Upper lobe of left lung (tissue), 6 donors: ENCODE measurements around the gene MMD2. TPM values are rescaled to one million over a fixed set of nuclear protein-coding genes. Genes with fewer than 3 reads are reported as not detected.
A peak's percentile ranks its signal among the peaks of the same experiment; 100 is the strongest.

ENCODE experiments used
- ATAC-seq, 2 donors: fragments of 200-7000 bp; cut with Tn5 transposase; one replicate each; pipeline ENCODE4 v1.9.1; 2022; ENCODE audit warnings: mild to moderate bottlenecking in 2 of 2, moderate library complexity in 2 of 2; ENCODE audit not compliant: low FRiP score in 2 of 2
- DNase-seq, 2 donors: peaks; one replicate each; pipeline ENCODE4 v3.0.0-alpha.2; 2019 to 2020
- H3K27ac ChIP-seq, 4 donors: fragments of 200-600 bp; sonication (generic); one replicate each; pipeline ENCODE4 v1.5.1; 2016 to 2019
- H3K27me3 ChIP-seq, 4 donors: fragments of 200-600 bp; sonication (generic); one replicate each; pipeline ENCODE4 v1.5.1; 2017 to 2019
- H3K36me3 ChIP-seq, 4 donors: fragments of 200-600 bp; sonication (generic); one replicate each; pipeline ENCODE4 v1.5.1; 2016 to 2019
- H3K4me1 ChIP-seq, 4 donors: fragments of 200-600 bp; sonication (generic); one replicate each; pipeline ENCODE4 v1.5.1; 2018 to 2019
- H3K4me3 ChIP-seq, 4 donors: fragments of 200-600 bp; sonication (generic); one replicate each; pipeline ENCODE4 v1.5.1; 2017 to 2019; ENCODE audit warnings: mild to moderate bottlenecking in 2 of 4, moderate library complexity in 1 of 4
- H3K9me3 ChIP-seq, 4 donors: fragments of 200-600 bp; sonication (generic); one replicate each; pipeline ENCODE4 v1.5.1; 2018 to 2019
- CTCF ChIP-seq, 6 experiments: fragments of 450-650 bp in 4 of 6; fragments of 200-600 bp in 2 of 6; sonication (generic) in 2 of 6; IDR thresholded peaks; one replicate each; pipeline ENCODE4 v1.5.1; 2016 to 2019; ENCODE audit warnings: antibody characterized with exemption in 6 of 6
- EP300 ChIP-seq, 4 donors: sonication (generic); formaldehyde crosslinking; IDR thresholded peaks; one replicate each; pipeline ENCODE4 v1.5.1; 2017; ENCODE audit warnings: antibody characterized with exemption in 4 of 4, control low read depth in 2 of 4
- POLR2A ChIP-seq, 4 donors: fragments of 450-650 bp; IDR thresholded peaks; one replicate each; pipeline ENCODE4 v1.5.1; 2016 to 2017; ENCODE audit warnings: antibody characterized with exemption in 4 of 4, mild to moderate bottlenecking in 2 of 4
- POLR2AphosphoS5 ChIP-seq, 2 donors: sonication (generic); formaldehyde crosslinking; IDR thresholded peaks; one replicate each; pipeline ENCODE4 v1.5.1; 2017; ENCODE audit warnings: antibody characterized with exemption in 2 of 2
- WGBS, 2 donors: methylation state at CpG; one replicate each; pipeline ENCODE4 v1.1.5; 2017 to 2018; 5-methylcytosine and 5-hydroxymethylcytosine counted together
- total RNA-seq, 6 donors: library from RNA; depleted of rRNA in 4 of 6; stranded (reverse); fragments of >200 nt in 4 of 6; gene quantifications; one replicate each; pipeline versions ENCODE4 v1.1.0 to v1.2.1, GENCODE V29; 2016 to 2021
- donor health status: DM: no; HTN: no; CAD: no; lungs with moderate emphysema.
- donor health status: DM: no; HTN: yes; CAD: no; lungs with severe emphysema.

MMD2 gene
- total RNA-seq, 6 donors from 2014 or later: not detected

DNA sequence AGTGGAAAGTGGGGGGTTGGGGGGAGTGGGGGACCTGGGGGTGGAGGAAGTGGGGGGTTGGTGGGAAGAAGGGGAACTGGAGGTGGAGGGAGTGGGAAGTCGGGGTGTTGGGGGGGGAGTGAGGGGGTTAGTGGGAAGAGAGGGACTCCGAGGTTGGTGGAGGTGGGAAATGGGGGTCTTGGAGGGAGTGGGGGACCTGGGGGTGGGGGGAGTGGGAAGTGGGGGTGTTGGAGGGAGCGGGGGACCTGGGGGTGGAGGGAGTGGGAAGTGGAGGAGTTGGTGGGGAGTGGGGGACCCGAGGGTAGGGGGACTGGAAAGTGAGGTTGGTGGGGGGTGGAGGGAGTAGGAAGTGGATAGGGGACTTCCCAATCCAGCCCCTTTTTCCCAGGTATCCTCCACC, 906 bp upstream of the MMD2 start:
- Histone ChIP-seq H3K27ac (no peak overlapping the region), H3K36me3 (no peaks in the 10 kb centered on the region), H3K27me3 (peaks cover 0 to 28% (median 10%) of the 10 kb centered on the region in 4 donors), H3K4me1 (peaks cover 8 to 12% (median 11%) of the 10 kb centered on the region in 4 donors), H3K4me3 (no peak overlapping the region), H3K9me3 (no peaks in the 10 kb centered on the region)
- TF ChIP-seq POLR2AphosphoS5 (IDR thresholded peaks at IDR 0.05) (no peak), POLR2A (IDR thresholded peaks at IDR 0.05) (no peak), EP300 (IDR thresholded peaks at IDR 0.05) (no peak), CTCF (IDR thresholded peaks at IDR 0.05) (no peak)
- no peak for ATAC-seq
- 30 to 60% methylated on average over 1 of the region's 4 CpGs for WGBS, 2 donors
- no peak for DNase-seq

GRCh38 chr7:4959306-4959705, 319 bp upstream of the MMD2 start:
- peak overlapping the region in 3 of 4 donors; percentile 29 to 38 (median 37) for H3K4me3 ChIP-seq
- peaks cover 8 to 12% (median 11%) of the 10 kb centered on the region in 4 donors for H3K4me1 ChIP-seq
- no peaks in the 10 kb centered on the region for H3K36me3 ChIP-seq
- DNase-seq (no peak), ATAC-seq (no peak)
- H3K27me3 ChIP-seq: peaks cover 0 to 28% (median 10%) of the 10 kb centered on the region in 4 donors
- no peak overlapping the region for H3K27ac ChIP-seq
- WGBS, 2 donors: no CpG with 5 or more reads among the region's 21 CpGs
- TF ChIP-seq CTCF (IDR thresholded peaks at IDR 0.05): no peak
- TF ChIP-seq EP300 (IDR thresholded peaks at IDR 0.05): no peak
- TF ChIP-seq POLR2A (IDR thresholded peaks at IDR 0.05): no peak
- no peak for TF ChIP-seq POLR2AphosphoS5 (IDR thresholded peaks at IDR 0.05)
- no peaks in the 10 kb centered on the region for H3K9me3 ChIP-seq

DNA sequence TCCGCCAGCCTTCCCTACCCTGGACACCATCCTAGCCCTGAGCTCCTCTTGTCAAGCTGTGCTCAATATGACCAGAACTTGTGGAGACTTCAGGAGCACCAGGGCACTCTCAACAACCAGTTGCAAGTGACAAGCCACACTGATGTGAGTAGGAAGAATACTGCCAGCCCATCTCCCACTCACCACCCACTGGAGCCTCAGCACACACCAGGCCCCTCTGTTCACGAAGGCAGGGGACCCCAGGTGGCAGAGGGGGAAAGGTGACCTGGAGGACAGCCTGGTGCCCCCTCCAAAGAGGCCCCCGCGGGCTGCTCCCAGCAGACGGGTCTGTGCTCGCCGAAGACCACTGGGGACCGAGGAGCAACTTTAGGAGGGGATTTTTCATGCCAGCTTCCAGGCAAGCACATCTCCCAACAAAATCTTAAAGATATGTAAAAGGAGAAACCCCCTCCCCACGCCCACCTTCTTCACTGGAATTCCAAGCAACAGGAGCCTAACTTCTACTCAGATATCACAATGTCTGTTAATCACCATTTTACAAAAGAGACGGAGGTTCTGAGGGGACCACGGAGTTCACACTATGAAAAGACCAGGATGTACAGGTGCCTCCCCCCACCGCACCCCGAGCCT, 1.0 kb downstream of the MMD2 start:
- H3K27ac ChIP-seq: no peak overlapping the region
- WGBS, 2 donors: 24% methylated on average over 7 to 13 of the region's 13 CpGs
- DNase-seq: no peak
- H3K36me3 ChIP-seq: no peaks in the 10 kb centered on the region
- peaks cover 8 to 12% (median 11%) of the 10 kb centered on the region in 4 donors for H3K4me1 ChIP-seq
- no peaks in the 10 kb centered on the region for H3K9me3 ChIP-seq
- no peak overlapping the region for H3K4me3 ChIP-seq
- no peak for ATAC-seq
- no peak for TF ChIP-seq EP300 (IDR thresholded peaks at IDR 0.05)
- no peak for TF ChIP-seq POLR2A (IDR thresholded peaks at IDR 0.05)
- TF ChIP-seq CTCF (IDR thresholded peaks at IDR 0.05): no peak
- TF ChIP-seq POLR2AphosphoS5 (IDR thresholded peaks at IDR 0.05): no peak
- peaks cover 0 to 28% (median 10%) of the 10 kb centered on the region in 4 donors for H3K27me3 ChIP-seq

DNA sequence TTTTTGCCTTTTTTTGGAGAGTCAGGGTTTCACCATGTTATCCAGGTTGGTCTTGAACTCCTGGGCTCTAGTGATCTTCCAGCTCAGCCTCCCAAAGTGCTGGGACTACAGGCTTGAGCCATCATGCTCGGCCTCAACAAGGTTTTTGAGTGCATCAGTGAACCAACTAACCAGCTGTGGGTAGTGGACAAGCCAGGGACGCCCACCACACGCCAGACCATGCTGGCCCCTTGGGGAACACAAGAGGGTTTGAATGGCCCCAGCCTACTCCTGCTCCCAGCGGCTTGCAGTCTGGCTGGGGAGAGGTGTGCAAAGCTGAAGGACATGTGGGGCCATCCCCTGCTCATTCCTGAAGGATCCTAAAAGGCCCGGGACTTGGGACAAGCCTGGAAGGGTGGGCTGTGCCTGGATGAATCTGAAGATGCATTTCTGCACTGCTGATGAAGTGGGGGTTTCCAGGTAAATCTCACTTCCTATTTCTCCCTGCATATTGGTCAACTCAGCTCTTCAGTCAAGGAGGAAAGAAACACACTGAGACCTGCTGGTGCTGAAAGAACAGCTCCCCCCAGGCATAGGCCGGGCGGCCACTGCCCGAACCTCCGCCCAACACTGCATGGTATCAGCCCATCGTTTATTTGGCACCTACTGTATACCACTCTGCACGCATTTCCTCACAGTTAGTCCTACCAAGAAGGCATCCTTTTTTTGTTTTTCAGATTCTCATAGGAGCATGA, 6.9 kb downstream of the MMD2 start:
- Histone ChIP-seq H3K27me3 (peaks cover 0 to 3% (median 0%) of the 10 kb centered on the region in 4 donors), H3K9me3 (peaks cover 0 to 10% (median 3%) of the 10 kb centered on the region in 4 donors), H3K4me3 (no peak overlapping the region), H3K36me3 (no peaks in the 10 kb centered on the region), H3K4me1 (no peaks in the 10 kb centered on the region), H3K27ac (no peak overlapping the region)
- TF ChIP-seq CTCF (IDR thresholded peaks at IDR 0.05): no peak
- no peak for TF ChIP-seq POLR2AphosphoS5 (IDR thresholded peaks at IDR 0.05)
- no peak for TF ChIP-seq POLR2A (IDR thresholded peaks at IDR 0.05)
- no peak for TF ChIP-seq EP300 (IDR thresholded peaks at IDR 0.05)
- 28 to 41% methylated on average over 7 to 11 of the region's 11 CpGs for WGBS, 2 donors
- ATAC-seq (peak in 1 of 2 donors; percentile 35), DNase-seq (peak in 1 of 2 donors; percentile 49)
